ENCODE results near the gene CHMP4A.

CHMP4A gene

DNA sequence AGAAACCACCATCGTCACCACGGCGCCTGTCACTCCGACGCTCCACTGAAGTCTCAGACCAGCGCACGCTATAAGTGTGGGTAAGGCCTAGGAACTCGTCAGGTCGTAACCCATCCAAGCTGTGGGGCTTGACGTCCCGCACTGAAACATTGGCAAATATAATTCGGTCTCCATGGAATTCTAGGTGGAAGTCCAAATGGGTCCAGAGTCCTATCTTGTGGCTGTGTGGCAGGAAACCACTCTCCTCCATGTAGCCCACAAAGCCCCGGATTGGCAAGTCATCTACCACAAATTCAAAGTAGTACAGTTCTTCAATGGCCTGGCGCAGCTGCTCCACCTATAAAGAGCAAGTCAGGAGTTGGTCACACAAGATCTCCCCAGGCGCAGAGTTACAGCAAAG, 20.4 kb downstream of the CHMP4A start:
- no peak for DNase-seq

DNA sequence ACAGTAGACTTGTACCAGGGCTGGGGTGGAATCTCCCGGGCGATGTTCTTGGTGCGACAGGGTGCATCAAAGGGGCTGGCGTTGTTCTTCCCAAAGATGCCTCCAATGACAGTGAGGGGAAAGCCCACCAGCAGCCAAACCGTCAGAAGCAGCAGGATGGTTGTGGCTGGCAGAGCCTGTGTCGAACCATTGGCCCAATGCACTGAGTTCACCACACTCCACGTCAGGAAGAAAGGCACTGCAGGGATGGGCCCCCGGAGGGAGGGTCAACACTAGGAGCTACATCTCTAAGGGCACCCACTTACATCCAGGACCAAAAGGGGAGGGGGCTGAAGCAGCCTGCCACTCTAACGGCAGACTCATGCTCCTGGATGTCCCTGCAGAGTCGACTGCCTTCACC, 22.9 kb downstream of the CHMP4A start:
- no peak for DNase-seq

- no peak for DNase-seq
Measured at GRCh38 chr14:24189460-24189859, 23.8 kb downstream of the CHMP4A start.

GRCh38 chr14:24189059-24189375, 24.3 kb downstream of the CHMP4A start:
- no peak for DNase-seq

DNA sequence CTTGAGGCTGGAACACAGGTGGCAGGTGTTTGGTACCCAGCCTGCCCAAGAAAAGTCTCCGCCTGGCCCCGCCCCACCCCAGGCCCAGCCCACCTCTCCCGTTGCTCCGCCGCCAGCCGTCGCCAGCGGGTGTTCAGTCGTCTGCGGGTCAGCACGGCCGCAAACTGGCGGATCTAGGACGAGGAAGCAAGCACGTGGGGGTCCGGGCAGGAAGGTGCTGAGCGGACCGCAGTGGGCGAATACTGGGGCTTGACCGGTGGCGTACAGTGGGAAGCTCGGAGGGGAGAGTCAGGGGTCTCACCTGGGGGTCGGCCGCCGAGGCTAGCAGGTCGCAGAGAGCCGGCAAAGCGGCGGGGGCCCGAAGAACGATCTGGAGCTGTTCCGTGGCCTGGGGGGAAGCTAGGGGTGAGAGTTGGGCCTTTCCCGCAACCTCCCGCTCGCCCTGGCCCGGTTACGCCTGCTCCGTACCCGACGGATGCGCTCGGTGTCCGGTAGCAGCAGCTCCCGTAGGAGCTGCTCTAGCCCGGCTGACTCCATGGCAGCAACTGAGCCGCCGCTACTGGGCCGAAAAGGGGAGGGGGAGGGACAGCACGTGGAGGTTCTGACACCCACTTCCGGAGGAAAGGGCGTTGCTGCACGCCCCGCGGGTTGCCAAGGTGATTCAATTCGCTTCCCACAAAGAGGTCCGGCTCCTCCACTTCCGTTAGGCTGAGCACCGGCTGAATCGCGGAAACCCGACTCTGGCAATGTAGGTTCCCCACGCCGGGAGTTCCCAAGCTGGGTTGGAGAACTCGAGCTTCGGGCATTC, 24.8 kb downstream of the CHMP4A start, which contains the start of gene IPO4:
Gene IPO4, minus strand, starts transcription at position 566 of the 808 bp plus-strand sequence. Its CDS starts 29 bp downstream, at position 537.
- peak; percentile 96 for DNase-seq

DNA sequence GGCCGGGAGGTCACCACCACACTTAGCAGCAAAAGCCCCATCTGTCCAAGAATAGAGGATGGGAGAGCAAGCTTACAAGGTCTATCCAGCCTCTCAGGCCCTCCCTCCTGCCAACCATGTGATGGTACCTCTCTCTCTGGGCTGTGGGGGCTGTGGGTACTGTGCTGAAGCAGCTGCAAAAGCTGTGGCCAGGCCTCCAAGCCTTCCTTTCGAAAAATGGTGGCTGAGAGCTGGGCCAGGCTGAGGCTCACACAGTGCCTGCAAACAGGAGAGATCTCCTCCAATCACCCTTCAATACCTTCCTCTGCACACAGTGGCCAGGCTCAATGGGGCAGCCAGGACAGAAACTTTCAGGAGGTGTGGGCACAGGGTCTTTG, 25.8 kb downstream of the CHMP4A start:
- DNase-seq, result no peak

DNA sequence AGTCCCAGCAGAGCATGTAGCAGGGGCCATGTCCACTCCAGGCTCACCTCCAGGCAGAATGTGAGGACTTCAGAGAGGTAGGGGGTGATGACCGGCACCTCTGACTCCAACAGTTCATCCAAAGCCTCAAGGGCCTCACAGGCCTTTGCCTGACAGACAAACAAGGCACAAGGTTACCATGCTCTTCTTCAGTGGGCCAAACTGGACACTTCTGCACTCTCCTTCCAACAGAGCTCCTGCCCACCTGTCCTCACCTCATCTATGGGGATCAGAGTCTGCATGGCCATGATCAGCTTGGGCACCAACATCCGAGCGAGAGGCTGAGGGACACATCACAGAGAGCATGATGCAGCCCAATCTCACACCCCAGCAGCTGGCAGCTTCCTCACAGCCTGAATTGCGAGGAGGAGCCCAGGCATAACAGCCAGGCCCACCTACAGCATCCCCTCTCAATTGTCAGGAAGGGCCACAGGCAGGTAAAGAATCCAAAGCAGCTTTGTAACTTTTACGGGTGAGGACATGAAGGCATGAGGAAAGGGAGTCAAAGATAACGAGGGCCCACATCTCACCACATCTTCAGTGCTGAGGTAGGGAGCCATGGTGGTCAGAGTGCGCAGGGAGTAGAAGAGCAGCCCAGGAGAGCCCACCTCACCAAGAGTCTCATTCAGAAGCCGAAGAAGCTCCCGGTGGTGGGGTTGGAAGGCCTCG, 26.3 kb downstream of the CHMP4A start:
- no peak for DNase-seq

DNA sequence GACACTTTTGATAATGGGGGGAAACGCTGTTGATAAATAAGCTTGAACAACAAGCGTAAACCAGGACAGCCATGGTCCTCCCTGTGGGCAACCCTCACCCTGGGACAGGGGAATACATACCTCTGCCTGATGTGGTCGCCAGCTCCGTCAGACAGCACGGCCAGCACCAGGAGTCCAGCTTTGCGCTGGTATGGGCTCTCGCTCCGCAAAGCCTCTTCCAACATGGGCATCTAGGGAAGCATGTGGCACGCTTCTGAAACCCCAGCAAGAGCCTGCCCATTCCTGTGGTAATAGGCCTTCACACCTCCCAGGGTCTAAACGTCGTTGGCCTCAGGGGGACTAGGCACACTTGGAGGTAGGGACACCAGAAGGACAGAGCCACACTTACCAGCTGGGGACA, 27.5 kb downstream of the CHMP4A start:
- no peak for DNase-seq

DNA sequence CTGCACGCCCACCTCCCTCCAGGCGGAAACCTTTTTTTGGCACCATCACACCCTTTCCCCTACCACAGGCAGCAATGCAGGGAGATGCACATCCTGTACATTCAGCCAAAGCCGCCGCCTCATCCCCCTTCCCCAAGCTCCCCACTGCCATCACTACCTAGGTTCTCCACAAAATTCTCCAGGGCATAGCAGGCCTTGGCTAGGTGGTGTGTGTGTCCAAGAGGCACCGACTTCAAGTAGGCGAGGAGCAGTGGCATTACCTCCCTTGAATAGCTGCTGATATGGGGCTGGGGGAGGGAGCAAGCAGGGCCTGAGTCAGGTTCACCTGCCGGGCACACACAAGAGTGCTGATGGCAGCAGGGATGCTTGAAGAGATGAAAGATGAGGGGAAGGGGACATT, 28.3 kb downstream of the CHMP4A start:
- DNase-seq, result no peak

- no peak for DNase-seq
Measured at GRCh38 chr14:24184104-24184970, 29.0 kb downstream of the CHMP4A start.

GRCh38 chr14:24183014-24183481, 30.2 kb downstream of the CHMP4A start:
- DNase-seq, result no peak

- DNase-seq, result no peak
Measured at GRCh38 chr14:24182110-24182882, 31.0 kb downstream of the CHMP4A start.

- DNase-seq, result no peak
Measured at GRCh38 chr14:24181371-24182077, 31.8 kb downstream of the CHMP4A start.

DNA sequence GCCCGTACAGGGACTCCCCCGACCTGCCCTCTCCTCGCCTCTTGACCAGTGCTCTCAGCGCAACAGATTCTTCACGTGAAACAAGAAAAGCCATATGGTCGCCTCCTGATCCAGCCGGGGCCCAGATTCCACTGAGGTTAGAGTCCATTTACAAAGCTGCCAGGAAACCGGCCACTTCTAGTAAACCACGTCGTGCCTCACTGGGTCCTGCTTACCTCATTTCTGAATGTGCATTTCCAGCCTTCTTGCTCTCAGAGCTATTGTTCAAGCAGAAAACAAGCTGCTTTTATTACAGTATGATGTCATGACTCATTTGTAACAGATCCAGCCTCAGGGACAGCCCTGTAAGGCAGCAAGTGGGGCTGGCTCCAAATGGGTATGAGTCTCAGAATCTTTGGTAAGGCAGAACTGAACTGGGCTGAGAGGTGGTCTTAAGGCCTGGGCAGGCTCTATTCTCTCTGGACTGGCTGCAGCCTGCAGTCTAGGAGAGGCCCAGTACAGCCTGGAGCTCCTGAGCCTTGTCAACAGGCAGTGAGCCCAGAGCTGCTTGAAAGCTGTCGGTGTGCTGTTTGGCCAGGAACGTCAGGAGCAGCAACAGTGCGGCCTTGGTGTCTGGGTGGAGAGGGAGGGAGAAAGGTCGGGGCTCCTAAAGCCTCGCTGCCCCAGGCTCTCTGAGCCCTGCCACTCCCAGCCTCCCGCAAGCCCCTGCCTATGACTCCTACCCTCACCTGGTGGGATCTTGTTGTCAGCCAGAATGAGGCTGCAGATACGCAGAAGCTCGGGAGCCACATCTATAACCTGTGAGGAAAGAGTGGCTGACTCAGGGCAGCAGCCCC, 33.1 kb downstream of the CHMP4A start:
- no peak for DNase-seq

GRCh38 chr14:24179294-24179960, 33.9 kb downstream of the CHMP4A start:
- DNase-seq, result no peak

GRCh38 chr14:24178399-24179178, 34.7 kb downstream of the CHMP4A start:
- DNase-seq, result no peak

GRCh38 chr14:24177891-24178290, 35.4 kb downstream of the CHMP4A start:
- no peak for DNase-seq

GRCh38 chr14:24177041-24177825, 36.1 kb downstream of the CHMP4A start:
- no peak for DNase-seq

DNA sequence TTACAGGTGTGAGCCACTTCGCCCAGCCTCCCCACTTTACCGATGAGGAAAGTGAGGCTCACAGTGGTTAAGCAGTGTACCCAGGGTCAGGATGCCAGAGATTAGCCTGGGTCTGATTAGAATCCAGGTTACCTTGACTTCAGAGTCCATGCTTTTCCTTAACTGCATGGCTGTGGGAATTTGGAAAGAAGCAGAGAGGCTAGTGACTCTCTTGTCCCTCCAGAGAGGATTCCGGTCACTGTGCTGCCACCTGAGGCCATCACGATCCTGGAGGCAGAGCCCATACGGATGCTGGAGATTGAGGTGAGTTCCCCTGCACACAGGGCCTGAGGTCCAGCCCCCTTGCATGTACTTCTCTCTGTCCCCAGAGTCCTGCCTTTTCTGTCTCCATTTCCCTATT, 36.7 kb downstream of the CHMP4A start:
- no peak for DNase-seq
